ENCODE data around the gene NT5E.

Gene NT5E

DNA sequence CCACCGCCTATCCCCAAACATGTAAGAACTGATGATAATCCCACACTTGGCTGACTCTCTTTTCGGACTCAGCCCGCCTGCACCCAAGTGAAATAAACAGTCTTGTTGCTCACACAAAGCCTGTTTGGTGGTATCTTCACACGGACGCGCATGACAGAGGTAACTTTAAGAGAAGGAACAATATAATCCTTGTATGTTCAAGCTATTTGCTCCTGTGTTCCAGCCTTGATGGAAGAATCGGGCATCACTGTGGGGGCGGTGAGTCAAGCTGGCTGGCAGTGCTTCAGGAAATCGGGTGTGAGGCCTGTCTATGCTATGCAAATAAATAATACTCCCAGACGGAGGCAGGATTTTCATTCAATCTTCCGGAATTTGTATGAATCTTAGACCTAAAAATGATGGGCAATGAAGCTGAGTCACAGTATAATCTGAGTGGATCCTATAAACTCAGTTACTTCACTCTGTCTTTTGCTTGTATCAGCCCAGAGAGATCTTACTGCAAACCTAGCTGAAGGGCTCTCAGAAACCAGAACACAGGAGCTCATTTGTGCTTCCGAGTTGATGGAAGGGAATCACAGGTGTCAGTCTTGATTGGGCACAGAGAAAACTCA lies 45.2 kb upstream of the NT5E start:
- no peaks in the 10 kb centered on the region for H3K9me2 ChIP-seq (ENCODE audit: low read depth, low read length)
- no peaks in the 10 kb centered on the region for H3K4me1 ChIP-seq (ENCODE audit: insufficient read depth, low read length, severe bottlenecking)
- TF ChIP-seq, protein P1, sequence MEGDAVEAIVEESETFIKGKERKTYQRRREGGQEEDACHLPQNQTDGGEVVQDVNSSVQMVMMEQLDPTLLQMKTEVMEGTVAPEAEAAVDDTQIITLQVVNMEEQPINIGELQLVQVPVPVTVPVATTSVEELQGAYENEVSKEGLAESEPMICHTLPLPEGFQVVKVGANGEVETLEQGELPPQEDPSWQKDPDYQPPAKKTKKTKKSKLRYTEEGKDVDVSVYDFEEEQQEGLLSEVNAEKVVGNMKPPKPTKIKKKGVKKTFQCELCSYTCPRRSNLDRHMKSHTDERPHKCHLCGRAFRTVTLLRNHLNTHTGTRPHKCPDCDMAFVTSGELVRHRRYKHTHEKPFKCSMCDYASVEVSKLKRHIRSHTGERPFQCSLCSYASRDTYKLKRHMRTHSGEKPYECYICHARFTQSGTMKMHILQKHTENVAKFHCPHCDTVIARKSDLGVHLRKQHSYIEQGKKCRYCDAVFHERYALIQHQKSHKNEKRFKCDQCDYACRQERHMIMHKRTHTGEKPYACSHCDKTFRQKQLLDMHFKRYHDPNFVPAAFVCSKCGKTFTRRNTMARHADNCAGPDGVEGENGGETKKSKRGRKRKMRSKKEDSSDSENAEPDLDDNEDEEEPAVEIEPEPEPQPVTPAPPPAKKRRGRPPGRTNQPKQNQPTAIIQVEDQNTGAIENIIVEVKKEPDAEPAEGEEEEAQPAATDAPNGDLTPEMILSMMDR (IDR thresholded peaks at IDR 0.05; ENCODE audit: low read length) = no peak
- no peak for TF ChIP-seq EZH2 (IDR thresholded peaks at IDR 0.05; ENCODE audit: borderline replicate concordance, low read length)
- no peaks in the 10 kb centered on the region for H3F3A ChIP-seq (ENCODE audit: insufficient read depth, low read length)
- no peak overlapping the region for H3K4me2 ChIP-seq (ENCODE audit: low read length)
- H3K36me3 ChIP-seq (ENCODE audit: insufficient read depth, low read length) = no peaks in the 10 kb centered on the region
- H3K79me2 ChIP-seq (ENCODE audit: insufficient read depth, low read length) = no peaks in the 10 kb centered on the region
- H3K27me3 ChIP-seq (ENCODE audit: insufficient read depth, low read length) = no peaks in the 10 kb centered on the region
- H3K4me3 ChIP-seq (ENCODE audit: low read depth, low read length, poor library complexity, severe bottlenecking) = no peak overlapping the region
- H3K9ac ChIP-seq (ENCODE audit: low read length) = no peak overlapping the region
- H2AFZ ChIP-seq (ENCODE audit: low read length) = no peak overlapping the region
- H3K9me3 ChIP-seq (ENCODE audit: low read length) = no peaks in the 10 kb centered on the region
- no peak overlapping the region for H3K27ac ChIP-seq (ENCODE audit: low read depth, low read length, poor library complexity, severe bottlenecking)
- no peaks in the 10 kb centered on the region for H4K20me1 ChIP-seq (ENCODE audit: insufficient read depth, low read length)

DNA sequence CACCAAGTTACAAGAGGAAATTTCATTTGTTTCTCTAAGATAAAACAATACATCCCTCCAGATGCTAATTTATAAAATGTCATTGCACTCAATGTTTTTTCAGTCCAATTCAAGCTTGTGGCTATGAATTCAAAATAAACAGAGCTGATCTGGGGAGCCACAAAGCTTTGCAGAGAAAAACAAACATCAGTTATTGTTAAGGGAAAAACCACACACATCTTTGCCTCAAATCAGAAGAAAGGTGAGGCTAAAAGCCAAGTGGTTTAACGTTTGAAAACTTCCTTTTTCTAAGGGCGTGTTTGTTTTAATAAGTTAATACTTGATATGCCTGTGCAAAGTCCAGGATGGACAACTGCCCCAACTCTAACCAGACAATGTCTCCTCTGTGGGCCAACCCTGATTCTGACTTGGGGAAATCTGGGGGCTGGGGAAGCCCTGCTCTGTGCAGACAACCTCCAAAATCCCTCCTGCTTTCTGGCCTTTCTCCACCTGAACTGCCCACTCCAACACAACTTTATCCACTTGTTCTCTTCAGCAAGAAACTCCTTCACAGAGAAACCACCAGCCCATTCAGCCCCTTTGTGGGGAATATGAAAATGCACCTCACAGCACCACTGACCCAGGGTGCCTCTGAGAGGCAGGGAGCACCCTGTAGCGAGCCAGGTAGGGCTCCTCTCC lies 44.6 kb upstream of the NT5E start:
- no peak overlapping the region for H3K4me3 ChIP-seq (ENCODE audit: low read depth, low read length, poor library complexity, severe bottlenecking)
- no peak overlapping the region for H3K27ac ChIP-seq (ENCODE audit: low read depth, low read length, poor library complexity, severe bottlenecking)
- H3K4me2 ChIP-seq (ENCODE audit: low read length) = no peak overlapping the region

DNA sequence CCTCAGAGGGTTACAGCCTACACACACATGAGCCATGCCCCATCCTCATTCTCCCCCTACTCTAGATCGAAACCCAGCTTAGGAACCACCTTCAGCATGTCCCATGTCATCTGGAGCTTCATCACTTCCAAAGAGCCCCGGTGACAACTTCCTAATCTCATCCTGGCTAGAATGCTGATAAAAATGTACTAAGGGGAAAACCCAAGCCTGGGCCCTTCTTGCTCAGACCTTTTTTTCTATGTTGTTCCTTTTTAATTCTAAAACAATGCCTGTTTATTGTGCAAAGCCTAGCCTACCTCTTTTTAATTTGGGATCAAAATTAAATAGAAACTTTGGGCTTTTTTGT lies 44.1 kb upstream of the NT5E start:
- no peaks in the 10 kb centered on the region for H3K4me1 ChIP-seq (ENCODE audit: insufficient read depth, low read length, severe bottlenecking)
- no peaks in the 10 kb centered on the region for H3F3A ChIP-seq (ENCODE audit: insufficient read depth, low read length)
- TF ChIP-seq, protein P1 (IDR thresholded peaks at IDR 0.05; ENCODE audit: low read length) = no peak
- TF ChIP-seq EZH2 (IDR thresholded peaks at IDR 0.05; ENCODE audit: borderline replicate concordance, low read length) = no peak
- no peak overlapping the region for H3K9ac ChIP-seq (ENCODE audit: low read length)
- no peaks in the 10 kb centered on the region for H4K20me1 ChIP-seq (ENCODE audit: insufficient read depth, low read length)
- H3K27ac ChIP-seq (ENCODE audit: low read depth, low read length, poor library complexity, severe bottlenecking) = no peak overlapping the region
- no peaks in the 10 kb centered on the region for H3K27me3 ChIP-seq (ENCODE audit: insufficient read depth, low read length)
- no peaks in the 10 kb centered on the region for H3K36me3 ChIP-seq (ENCODE audit: insufficient read depth, low read length)
- H2AFZ ChIP-seq (ENCODE audit: low read length) = no peak overlapping the region
- H3K79me2 ChIP-seq (ENCODE audit: insufficient read depth, low read length) = no peaks in the 10 kb centered on the region
- no peaks in the 10 kb centered on the region for H3K9me2 ChIP-seq (ENCODE audit: low read depth, low read length)
- no peaks in the 10 kb centered on the region for H3K9me3 ChIP-seq (ENCODE audit: low read length)
- no peak overlapping the region for H3K4me2 ChIP-seq (ENCODE audit: low read length)
- no peak overlapping the region for H3K4me3 ChIP-seq (ENCODE audit: low read depth, low read length, poor library complexity, severe bottlenecking)

More for the DNA sequence above, 44.6 kb upstream of the NT5E start:
- no peaks in the 10 kb centered on the region for H3K36me3 ChIP-seq (ENCODE audit: insufficient read depth, low read length)
- H3K4me1 ChIP-seq (ENCODE audit: insufficient read depth, low read length, severe bottlenecking) = no peaks in the 10 kb centered on the region
- no peaks in the 10 kb centered on the region for H3K9me2 ChIP-seq (ENCODE audit: low read depth, low read length)
- H2AFZ ChIP-seq (ENCODE audit: low read length) = no peak overlapping the region
- H3F3A ChIP-seq (ENCODE audit: insufficient read depth, low read length) = no peaks in the 10 kb centered on the region
- H4K20me1 ChIP-seq (ENCODE audit: insufficient read depth, low read length) = no peaks in the 10 kb centered on the region
- H3K9ac ChIP-seq (ENCODE audit: low read length) = no peak overlapping the region
- no peaks in the 10 kb centered on the region for H3K9me3 ChIP-seq (ENCODE audit: low read length)
- no peak for TF ChIP-seq EZH2 (IDR thresholded peaks at IDR 0.05; ENCODE audit: borderline replicate concordance, low read length)
- TF ChIP-seq, protein P1 (IDR thresholded peaks at IDR 0.05; ENCODE audit: low read length) = no peak
- H3K27me3 ChIP-seq (ENCODE audit: insufficient read depth, low read length) = no peaks in the 10 kb centered on the region
- no peaks in the 10 kb centered on the region for H3K79me2 ChIP-seq (ENCODE audit: insufficient read depth, low read length)

Data from OCI-LY1 (cell line).